Sigmoid colon (tissue), 7 donors: ENCODE results near the gene PRAF2. TPM values are rescaled to one million over a fixed set of nuclear protein-coding genes. Genes with fewer than 3 reads are reported as not detected.
A peak's percentile ranks its signal among the peaks of the same experiment; 100 is the strongest.

Experiments used
- DNase-seq: peaks from one replicate; pipeline ENCODE4 v3.0.0-alpha.2; 2019
- H3K27ac ChIP-seq, 4 donors: fragments of 200-600 bp; sonication (generic); one replicate each; pipeline ENCODE4 v1.5.1; 2016 to 2019; ENCODE audit warnings: mild to moderate bottlenecking in 1 of 4
- H3K27me3 ChIP-seq, 3 donors: fragments of 200-600 bp; sonication (generic); one replicate each; pipeline ENCODE4 v1.5.1; 2019; ENCODE audit warnings: mild to moderate bottlenecking in 1 of 3
- H3K36me3 ChIP-seq, 4 donors: fragments of 200-600 bp; sonication (generic); one replicate each; pipeline ENCODE4 v1.5.1; 2016 to 2019
- H3K4me1 ChIP-seq, 4 donors: fragments of 200-600 bp; sonication (generic); one replicate each; pipeline ENCODE4 v1.5.1; 2017 to 2019
- H3K4me3 ChIP-seq, 4 donors: fragments of 200-600 bp; sonication (generic); one replicate each; pipeline ENCODE4 v1.5.1; 2017 to 2019; ENCODE audit warnings: mild to moderate bottlenecking in 2 of 4, moderate library complexity in 1 of 4
- H3K9me3 ChIP-seq, 4 donors: fragments of 200-600 bp in 3 of 4; sonication (generic) in 3 of 4; one replicate each; pipeline versions ENCODE4 v1.5.1 to v1.6.1; 2013 to 2019
- EP300 ChIP-seq, 4 donors: sonication (generic); formaldehyde crosslinking; IDR thresholded peaks; one replicate each; pipeline ENCODE4 v1.6.1; 2017; ENCODE audit warnings: antibody characterized with exemption in 4 of 4
- POLR2A ChIP-seq, 2 donors: fragments of 450-650 bp; IDR thresholded peaks; one replicate each; pipeline ENCODE4 v1.6.1; 2016; ENCODE audit warnings: antibody characterized with exemption in 2 of 2, mild to moderate bottlenecking in 2 of 2, moderate library complexity in 2 of 2
- POLR2AphosphoS5 ChIP-seq, 4 donors: sonication (generic); formaldehyde crosslinking; IDR thresholded peaks; one replicate each; pipeline ENCODE4 v1.6.1; 2017; ENCODE audit warnings: antibody characterized with exemption in 4 of 4
- WGBS, 2 donors: extraction: QIAGEN DNeasy Blood & Tissue Kit; methylation state at CpG; one replicate each; pipeline ENCODE4 v1.1.7; 2013; 5-methylcytosine and 5-hydroxymethylcytosine counted together
- intact Hi-C: fragments of 100-400 bp; cut with DNase I; formaldehyde crosslinking; loops from one replicate; pipeline ENCODE4 v1.15.1; 2023
- polyA plus RNA-seq, 3 donors: library from polyadenylated mRNA; stranded (reverse); fragments of 200-250 nt; gene quantifications; one replicate each; pipeline ENCODE4 v1.2.3, GENCODE V29; 2013
- total RNA-seq, 4 donors: library from RNA; depleted of rRNA; stranded (reverse); fragments of >200 nt; gene quantifications; one replicate each; pipeline ENCODE4 v1.1.0, GENCODE V29; 2016
- TF ChIP-seq, protein P1 (sequence below), 4 experiments: fragments of 450-650 bp in 3 of 4; fragments of 200-600 bp in 1 of 4; IDR thresholded peaks; one replicate each; pipeline ENCODE4 v1.5.1; 2016 to 2019; ENCODE audit warnings: antibody characterized with exemption in 4 of 4, mild to moderate bottlenecking in 3 of 4, moderate library complexity in 2 of 4
- donor health status: healthy with polysubstance abuse.
- donor health status: Bipolar disorder and iron deficiency.
- donor health status: healthy.

The PRAF2 gene
- total and polyA plus RNA-seq, 7 donors, result 2.8 to 20.2 (median 18.2) TPM

DNA sequence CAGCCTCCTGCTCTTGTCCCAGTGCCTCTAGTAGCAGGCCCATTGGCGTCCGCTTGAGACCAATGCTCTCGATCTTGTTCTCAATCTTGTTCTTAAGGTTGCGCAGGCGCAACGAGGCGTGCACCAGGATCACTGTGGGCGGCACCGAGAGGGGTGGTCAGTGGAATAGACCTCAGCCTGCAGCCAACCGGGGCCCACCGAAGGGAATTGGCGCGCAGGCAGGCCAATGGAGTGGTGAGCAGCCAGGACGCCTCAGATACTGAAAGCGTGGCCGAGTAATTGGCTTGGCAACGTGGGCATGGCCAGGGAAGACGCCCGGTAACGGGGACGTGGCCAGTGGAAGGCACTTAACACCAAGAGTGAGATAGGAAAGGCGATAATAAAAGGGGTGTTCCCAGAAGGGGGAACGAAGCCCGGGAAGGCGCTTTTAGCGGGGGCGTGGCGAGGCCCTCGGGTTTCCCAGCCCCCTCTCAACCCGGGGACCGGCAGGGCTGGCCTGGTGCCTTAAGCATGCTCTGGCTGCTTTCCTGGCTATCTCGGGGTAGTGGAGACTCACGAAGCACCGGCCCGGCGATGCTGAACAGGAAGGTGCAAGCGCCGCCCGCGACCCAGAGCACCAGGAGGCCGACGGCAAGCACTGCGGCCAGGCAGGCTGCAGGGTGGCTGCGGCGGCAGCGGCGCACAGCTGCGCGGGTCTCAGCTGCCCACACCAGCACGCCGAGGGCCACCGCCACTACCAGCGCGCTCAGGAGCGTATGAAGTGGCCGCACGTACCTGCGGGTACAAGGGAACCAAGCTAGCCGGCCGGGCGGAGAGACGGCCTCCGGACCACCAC lies 1.7 kb downstream of the PRAF2 start:
- Histone ChIP-seq H3K4me1 (peaks cover 0 to 21% (median 16%) of the 10 kb centered on the region in 4 donors), H3K9me3 (no peaks in the 10 kb centered on the region), H3K27me3 (no peaks in the 10 kb centered on the region), H3K4me3 (peak overlapping the region; percentile 26 to 60 (median 55)), H3K36me3 (peaks cover 0 to 10% (median 4%) of the 10 kb centered on the region in 4 donors), H3K27ac (peak overlapping the region; percentile 67 to 84 (median 72))
- peak; percentile 94 for DNase-seq
- TF ChIP-seq POLR2A (IDR thresholded peaks at IDR 0.05) (no peak), EP300 (IDR thresholded peaks at IDR 0.05) (no peak), POLR2AphosphoS5 (IDR thresholded peaks at IDR 0.05) (peak in 3 of 4 donors; percentile 28 to 37 (median 32))
- TF ChIP-seq, protein P1, sequence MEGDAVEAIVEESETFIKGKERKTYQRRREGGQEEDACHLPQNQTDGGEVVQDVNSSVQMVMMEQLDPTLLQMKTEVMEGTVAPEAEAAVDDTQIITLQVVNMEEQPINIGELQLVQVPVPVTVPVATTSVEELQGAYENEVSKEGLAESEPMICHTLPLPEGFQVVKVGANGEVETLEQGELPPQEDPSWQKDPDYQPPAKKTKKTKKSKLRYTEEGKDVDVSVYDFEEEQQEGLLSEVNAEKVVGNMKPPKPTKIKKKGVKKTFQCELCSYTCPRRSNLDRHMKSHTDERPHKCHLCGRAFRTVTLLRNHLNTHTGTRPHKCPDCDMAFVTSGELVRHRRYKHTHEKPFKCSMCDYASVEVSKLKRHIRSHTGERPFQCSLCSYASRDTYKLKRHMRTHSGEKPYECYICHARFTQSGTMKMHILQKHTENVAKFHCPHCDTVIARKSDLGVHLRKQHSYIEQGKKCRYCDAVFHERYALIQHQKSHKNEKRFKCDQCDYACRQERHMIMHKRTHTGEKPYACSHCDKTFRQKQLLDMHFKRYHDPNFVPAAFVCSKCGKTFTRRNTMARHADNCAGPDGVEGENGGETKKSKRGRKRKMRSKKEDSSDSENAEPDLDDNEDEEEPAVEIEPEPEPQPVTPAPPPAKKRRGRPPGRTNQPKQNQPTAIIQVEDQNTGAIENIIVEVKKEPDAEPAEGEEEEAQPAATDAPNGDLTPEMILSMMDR (IDR thresholded peaks at IDR 0.05), result no peak
- 31 to 54% methylated on average over 63 of the region's 63 CpGs for WGBS, 2 donors
- intact Hi-C loops, result no loop called here

GRCh38 chrX:49070988-49071387 lies 2.8 kb downstream of the PRAF2 start:
- 78 to 96% methylated on average over 4 of the region's 4 CpGs for WGBS, 2 donors
- Histone ChIP-seq H3K27me3 (no peaks in the 10 kb centered on the region), H3K36me3 (no peaks in the 10 kb centered on the region), H3K9me3 (no peaks in the 10 kb centered on the region), H3K4me1 (peaks cover 0 to 21% (median 16%) of the 10 kb centered on the region in 4 donors), H3K27ac (peak overlapping the region in 2 of 4 donors; percentile 75 to 84), H3K4me3 (no peak overlapping the region)
- intact Hi-C loops, result no loop called here
- TF ChIP-seq EP300 (IDR thresholded peaks at IDR 0.05) (no peak), POLR2A (IDR thresholded peaks at IDR 0.05) (no peak), POLR2AphosphoS5 (IDR thresholded peaks at IDR 0.05) (no peak)
- TF ChIP-seq, protein P1 (IDR thresholded peaks at IDR 0.05), result no peak
- no peak for DNase-seq

- H3K4me1 ChIP-seq, result peaks cover 0 to 14% (median 11%) of the 10 kb centered on the region in 4 donors
- no peak overlapping the region for H3K4me3 ChIP-seq
- H3K27me3 ChIP-seq, result no peaks in the 10 kb centered on the region
- 91 to 92% methylated on average over 11 of the region's 11 CpGs for WGBS, 2 donors
- TF ChIP-seq EP300 (IDR thresholded peaks at IDR 0.05), result no peak
- TF ChIP-seq, protein P1 (IDR thresholded peaks at IDR 0.05), result no peak
- no peak for DNase-seq
- H3K27ac ChIP-seq, result no peak overlapping the region
- no peaks in the 10 kb centered on the region for H3K36me3 ChIP-seq
- H3K9me3 ChIP-seq, result no peaks in the 10 kb centered on the region
- intact Hi-C loops, result loop anchor here (10.0 kb wide), 1 partner anchor 56 kb away; the partner anchor contains the start of gene GPKOW
Observed at GRCh38 chrX:49069038-49069437, 4.8 kb downstream of the PRAF2 start.

GRCh38 chrX:49067285-49068120 lies 6.3 kb downstream of the PRAF2 start:
- Histone ChIP-seq H3K27ac (no peak overlapping the region), H3K27me3 (no peaks in the 10 kb centered on the region), H3K4me1 (peaks cover 0 to 5% (median 2%) of the 10 kb centered on the region in 4 donors), H3K4me3 (no peak overlapping the region), H3K9me3 (no peaks in the 10 kb centered on the region), H3K36me3 (no peaks in the 10 kb centered on the region)
- no peak for TF ChIP-seq POLR2A (IDR thresholded peaks at IDR 0.05)
- no peak for TF ChIP-seq POLR2AphosphoS5 (IDR thresholded peaks at IDR 0.05)
- TF ChIP-seq, protein P1 (IDR thresholded peaks at IDR 0.05), result no peak
- TF ChIP-seq EP300 (IDR thresholded peaks at IDR 0.05), result no peak
- 93 to 95% methylated on average over 41 of the region's 41 CpGs for WGBS, 2 donors
- DNase-seq, result no peak
- intact Hi-C loops, result loop anchor here (10.0 kb wide), 1 partner anchor 57 kb away; the partner anchor contains the start of gene GPKOW
